NT2/D1 (cell line): ENCODE measurements around the gene NRTN.

Experiments
- YY1 ChIP-seq: IDR thresholded peaks from 2 replicates; pipeline ENCODE4 v1.6.1; 2011; ENCODE audit not compliant: insufficient read length, insufficient read depth
- ZNF274 ChIP-seq: IDR thresholded peaks from 2 replicates; pipeline ENCODE4 v1.6.1; 2011; ENCODE audit warnings: mild to moderate bottlenecking, low read depth, low read length

- TF ChIP-seq YY1 (no peak), ZNF274 (no peak)
Observed at GRCh38 chr19:5803752-5804515, 933 bp upstream of the NRTN start.
